Stimulated activated CD4-positive, alpha-beta T cell treated with anti-CD3 and anti-CD28 coated beads, Interleukin-4, amount 100 ng/mL, for 48 hours (primary cell): Measurements from ENCODE around the gene EPS8L3.
"Not testable (repeated sequence)": the region's sequence is repeated elsewhere in the genome, so short reads cannot be mapped to it uniquely, and the experiment has no call there.

Experiments used
- DNase-seq, 2 donors: peaks; one replicate each; pipeline ENCODE4 v3.0.0-alpha.2; 2020; ENCODE audit warnings: low read depth in 2 of 2

EPS8L3 gene

DNA sequence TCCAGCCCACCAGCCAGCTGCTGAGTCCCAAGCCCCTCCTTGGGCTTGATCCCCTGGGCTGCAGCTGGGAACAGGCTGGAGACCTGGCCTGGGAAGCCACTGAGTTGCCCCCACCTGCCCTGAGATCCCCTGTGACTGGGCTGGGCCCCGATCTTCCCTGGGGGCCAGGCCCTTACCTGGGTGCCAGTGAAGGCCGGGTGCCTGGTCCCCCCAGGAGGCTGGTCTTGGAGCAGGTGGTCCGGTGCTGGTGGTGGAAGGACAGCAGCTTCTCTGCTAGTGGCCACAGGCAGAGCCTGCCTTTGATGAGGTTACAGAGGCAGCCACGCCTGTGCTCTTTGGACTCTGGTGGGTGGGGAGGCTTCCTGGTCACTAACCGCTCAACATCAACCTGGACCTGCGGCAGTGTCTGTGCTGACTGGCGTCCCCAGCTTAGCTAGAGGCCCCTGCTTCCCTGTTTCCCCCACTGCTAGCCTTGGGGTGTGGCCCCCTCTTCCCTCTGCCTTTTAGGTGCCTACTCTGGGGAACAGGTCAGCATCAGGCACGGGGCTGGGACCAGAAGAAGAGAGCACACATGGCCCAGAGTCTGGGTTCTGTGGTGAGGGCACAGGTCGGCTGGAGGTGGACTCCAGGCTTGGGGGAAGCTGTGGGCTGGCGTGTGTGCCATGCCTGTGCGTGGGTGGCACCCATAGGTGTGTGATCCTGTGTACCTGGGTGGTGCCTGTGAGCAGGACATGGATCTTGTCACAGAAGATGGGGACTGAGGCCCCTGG, at the start of gene EPS8L3:
TSS of gene EPS8L3 (minus strand) at position 278 of the 770 bp plus-strand sequence. CDS start 2,174 bp downstream, outside the sequence.
- no peak for DNase-seq

GRCh38 chr1:109812691-109813393, 49.1 kb upstream of the EPS8L3 start:
- DNase-seq: no peak

- DNase-seq: no peak
Observed at GRCh38 chr1:109808703-109809102, 45.0 kb upstream of the EPS8L3 start.

DNA sequence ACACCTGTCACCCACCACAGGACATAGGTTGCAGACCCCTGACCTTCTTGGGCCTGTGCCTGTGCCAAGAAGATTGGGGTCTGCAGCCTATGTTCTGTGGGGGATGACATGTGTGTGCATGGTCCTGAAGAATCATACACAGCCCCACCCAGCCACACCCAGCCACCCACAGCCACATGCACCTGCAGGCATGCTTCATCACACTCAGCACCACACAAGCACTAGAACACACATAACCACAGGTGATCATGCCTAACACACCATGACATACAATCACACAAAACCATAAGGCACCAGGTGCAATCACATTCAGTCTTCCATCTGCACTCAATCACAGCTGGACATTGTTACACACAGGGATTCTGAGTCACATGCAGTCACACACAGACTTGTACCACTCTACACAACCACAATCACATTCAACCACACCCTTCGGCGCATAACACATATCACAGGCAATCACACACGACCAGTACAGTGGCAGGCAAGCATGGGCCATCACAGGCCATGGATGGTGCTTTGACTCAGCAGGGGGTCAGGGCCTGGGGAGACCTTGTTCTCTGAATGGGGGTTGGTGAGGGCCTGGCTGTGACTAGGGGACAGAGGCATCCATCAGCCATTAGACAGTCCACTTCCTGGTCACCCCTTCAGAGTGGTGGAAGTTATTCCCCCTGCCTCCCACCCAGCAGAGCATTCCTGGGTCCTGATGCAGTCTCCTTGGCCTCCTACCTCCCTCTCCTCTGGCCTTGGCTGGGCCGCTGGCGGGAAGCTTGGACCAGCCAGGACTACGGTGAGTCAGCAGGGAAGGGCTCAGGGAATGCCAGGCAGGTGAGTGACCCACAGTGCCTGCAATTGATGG, 44.3 kb upstream of the EPS8L3 start:
- no peak for DNase-seq

- DNase-seq: no peak
Observed at GRCh38 chr1:109807402-109807801, 43.7 kb upstream of the EPS8L3 start.

DNA sequence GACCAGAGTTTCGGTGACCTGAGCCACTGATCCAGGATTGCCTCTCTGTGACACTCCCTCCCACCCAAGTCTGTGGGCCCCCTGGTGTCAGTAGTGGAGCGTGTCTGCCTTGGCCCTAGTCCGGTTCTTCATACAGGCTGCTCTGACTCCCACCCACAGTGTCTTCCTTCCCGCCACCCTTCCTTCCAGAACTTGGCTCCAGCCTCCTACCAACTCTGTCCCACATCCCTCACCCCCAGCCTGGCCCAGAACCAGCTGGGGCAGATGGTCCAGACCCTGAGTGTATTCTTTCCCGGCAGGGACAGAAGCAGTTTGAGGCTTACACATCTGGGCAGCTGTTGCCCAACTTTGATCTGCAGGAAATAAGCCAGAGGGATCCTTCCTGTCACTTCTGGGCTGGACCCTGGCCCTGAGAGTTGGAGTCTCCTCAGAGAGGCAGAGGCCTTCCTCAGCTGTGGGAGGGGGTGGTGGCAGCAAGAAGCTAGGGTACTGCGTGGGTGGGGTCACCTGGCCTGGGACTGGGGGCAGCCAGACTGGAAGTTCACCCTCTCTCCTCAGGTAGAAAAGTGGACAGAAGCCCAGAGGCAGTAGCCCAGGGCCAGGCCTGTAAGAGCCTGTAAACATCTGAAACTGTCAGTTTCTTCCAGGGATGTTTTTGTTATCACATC, 43.1 kb upstream of the EPS8L3 start:
- no peak for DNase-seq

GRCh38 chr1:109805486-109806165, 41.9 kb upstream of the EPS8L3 start:
- no peak for DNase-seq

DNA sequence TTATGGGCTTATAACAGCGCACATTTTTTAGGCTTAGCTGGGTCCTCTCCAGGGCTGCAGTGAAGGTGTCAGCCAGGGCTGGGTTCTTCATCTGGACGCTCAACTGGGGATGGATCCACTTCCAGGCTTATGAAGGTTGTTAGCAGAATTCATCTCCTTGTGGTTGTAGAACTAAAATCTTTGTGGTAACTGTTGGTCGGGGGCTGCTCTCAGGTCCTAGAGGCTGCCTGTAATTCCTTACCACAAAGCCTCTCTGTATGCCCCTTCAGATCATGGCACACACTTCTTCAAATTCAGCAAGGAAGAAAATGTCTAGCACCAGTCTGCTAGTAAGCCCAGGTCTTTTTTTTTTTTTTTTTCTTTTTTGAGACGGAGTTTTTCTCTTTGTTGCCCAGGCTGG, 40.9 kb upstream of the EPS8L3 start:
- DNase-seq: no peak

- no peak for DNase-seq
Observed at GRCh38 chr1:109803901-109804331, 40.2 kb upstream of the EPS8L3 start.

DNA sequence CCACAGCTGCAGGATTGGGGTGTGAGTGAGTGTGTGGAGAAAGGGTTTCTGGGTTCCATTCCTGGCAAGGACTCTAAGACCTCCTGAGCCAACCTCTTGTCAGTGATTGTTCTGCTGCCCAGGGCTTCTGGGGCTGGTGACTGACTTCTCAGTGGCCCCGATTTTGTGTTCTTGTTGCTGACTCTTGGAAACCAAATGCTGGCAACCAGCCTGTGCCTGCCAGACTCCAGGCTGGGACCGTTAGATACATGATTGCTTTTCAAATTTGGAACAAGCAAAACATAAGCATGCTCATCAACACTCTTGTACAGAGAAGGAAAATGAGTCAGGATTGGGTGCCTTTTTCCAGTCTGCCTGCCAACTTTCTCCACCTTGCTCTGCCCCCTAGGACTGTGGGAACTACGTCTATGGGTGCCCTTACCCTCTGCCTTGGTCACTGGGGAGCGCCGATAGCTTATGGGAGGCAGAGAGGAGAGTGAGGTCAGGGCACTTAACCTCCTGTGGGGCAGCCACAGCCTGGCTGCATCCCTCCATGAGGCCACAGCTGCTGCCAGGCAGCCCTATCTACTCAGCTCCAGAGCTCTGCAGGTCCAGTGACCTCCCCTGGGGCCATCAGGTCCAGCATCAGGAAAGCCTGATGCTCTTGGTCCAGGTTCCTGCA, 39.3 kb upstream of the EPS8L3 start:
- DNase-seq: no peak

- DNase-seq: peak; percentile 40 to 41
Observed at GRCh38 chr1:109802136-109802900, 38.6 kb upstream of the EPS8L3 start.

GRCh38 chr1:109801791-109802135, 38.0 kb upstream of the EPS8L3 start:
- DNase-seq: no peak

- no peak for DNase-seq
Observed at GRCh38 chr1:109800291-109800690, 36.6 kb upstream of the EPS8L3 start.

- DNase-seq: no peak
Observed at GRCh38 chr1:109799445-109799844, 35.7 kb upstream of the EPS8L3 start.

GRCh38 chr1:109797303-109797595, 33.5 kb upstream of the EPS8L3 start:
- not testable (repeated sequence) for DNase-seq

DNA sequence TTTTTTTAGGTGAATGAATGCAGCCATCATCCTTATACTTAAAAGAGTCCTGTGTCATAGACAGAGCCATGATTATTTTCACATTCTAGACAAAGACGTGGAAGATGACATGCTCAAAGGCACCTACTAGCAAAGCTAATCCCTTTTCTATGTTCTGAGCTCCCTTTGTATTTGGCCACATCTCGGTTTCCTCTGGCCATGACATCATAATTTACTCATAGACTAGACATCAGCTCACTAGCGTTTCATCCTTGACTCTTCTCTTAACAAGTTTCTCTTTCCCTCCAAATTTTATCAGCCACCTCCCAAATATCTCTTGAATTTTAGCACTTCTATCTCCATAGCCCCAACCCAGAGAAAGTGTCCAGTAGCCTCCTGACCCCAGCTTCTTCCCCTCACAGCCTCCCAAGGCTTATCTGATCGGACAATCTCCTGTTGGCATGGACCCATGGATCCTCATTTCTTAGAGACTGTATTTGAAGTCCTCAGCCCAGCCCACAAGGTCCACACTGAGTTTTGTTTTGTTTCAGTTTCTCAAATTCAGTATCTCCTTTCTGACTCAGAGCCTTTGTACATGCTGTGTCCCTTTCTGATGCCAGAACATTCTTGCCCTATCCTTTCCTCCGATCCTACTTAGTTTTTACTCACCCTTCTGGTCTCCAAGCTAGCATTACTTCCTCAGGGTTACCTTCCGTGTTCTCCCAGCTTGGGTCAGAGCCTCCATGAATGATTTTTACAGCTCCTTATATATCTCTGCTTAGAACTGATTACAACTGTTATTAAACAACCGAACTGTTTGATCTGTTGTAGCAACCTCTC, 33.0 kb upstream of the EPS8L3 start:
- no peak for DNase-seq

- no peak for DNase-seq
Observed at GRCh38 chr1:109794319-109795132, 30.8 kb upstream of the EPS8L3 start.
